GM19328 (cell line): ENCODE results near the gene DAP.
"Not testable (repeated sequence)": the region's sequence is repeated elsewhere in the genome, so short reads cannot be mapped to it uniquely, and the experiment has no call there.

Experiments used
- ATAC-seq: cut with Tn5 transposase; IDR thresholded peaks from one replicate; pipeline ENCODE4 v1.9.1; 2021; ENCODE audit warnings: mild to moderate bottlenecking, moderate library complexity; ENCODE audit not compliant: unreplicated experiment

DAP gene, protein sequence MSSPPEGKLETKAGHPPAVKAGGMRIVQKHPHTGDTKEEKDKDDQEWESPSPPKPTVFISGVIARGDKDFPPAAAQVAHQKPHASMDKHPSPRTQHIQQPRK

DNA sequence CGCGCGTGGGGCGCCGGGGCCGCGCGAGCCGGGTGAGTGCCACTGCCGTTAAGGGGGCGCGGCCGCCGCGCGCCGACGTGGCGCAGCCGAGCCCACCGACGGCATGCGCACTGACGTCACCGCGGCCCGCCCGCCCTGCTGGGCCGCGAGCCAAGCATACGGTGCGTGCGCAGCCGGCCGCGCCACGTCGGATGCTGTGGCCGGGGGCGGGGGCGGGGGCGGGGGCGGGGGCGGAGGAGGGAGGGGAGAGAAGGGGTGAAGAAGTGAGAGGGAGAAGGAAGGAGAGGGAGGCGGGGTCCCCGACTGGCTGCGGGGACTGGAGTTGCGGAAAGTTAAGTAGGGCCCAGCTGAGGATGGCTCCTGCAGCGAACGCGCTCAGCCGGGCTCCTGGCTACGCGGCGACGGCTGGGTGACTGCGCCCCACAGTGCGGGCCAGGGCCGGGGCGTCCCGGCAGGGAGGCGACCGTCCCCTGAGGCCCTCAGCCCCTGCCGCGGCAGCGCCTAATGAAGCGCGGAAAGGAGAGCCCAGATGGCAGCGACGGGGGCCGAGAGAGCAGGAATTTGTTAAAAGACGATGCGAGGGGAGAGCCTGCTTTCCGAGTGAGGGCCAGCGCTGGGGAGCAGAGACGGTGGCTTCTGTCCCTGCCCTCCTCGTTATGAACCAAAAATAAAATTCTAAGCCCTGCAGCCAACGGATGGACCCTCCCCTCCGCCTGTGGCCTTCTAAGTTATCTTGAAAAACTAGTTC lies at the start of gene DAP:
DAP (minus strand) TSS at position 50 of the 748 bp plus-strand sequence. CDS start 166 bp downstream, outside the sequence.
- peak; percentile 78 for ATAC-seq

DNA sequence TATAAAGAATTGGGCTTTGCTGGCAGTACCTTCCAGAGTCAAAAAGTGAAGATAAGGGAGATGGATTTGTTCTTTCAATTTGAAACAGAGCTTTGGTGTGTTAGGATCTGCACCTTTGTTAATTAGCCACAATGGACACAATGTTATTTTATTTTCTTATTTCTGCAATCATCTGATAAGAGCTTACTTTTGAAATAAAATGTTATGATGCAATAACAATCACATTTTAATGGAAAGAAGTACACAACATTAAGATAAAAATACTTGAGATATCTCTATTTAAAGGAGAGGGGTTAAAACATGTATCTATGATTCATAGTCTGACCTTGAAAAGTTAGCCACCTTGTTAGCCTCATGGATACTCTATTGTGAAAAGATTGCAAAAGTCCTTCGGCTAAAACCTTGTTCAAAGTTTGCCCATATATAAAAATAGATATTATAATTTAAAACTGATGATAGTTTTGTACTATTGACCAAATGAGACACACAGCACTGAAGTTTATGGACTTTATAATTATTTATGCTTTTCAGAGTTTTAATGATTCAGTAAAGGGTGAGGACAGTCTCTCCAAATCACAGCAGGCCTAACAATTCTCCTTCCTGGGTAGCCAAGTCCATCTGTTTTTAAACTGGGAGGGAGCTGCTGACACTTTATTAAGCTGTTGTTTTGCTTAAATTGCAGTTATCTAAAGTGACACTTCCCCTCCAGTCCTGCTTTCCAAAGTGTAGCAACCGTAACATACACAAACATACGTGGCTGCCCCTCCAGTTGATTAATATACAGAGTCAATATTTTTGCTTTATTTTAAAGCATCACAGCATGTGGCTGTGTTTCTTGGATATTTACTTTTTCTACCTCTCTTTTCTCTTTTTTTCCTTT lies 47.6 kb upstream of the DAP start:
- ATAC-seq, result no peak

DNA sequence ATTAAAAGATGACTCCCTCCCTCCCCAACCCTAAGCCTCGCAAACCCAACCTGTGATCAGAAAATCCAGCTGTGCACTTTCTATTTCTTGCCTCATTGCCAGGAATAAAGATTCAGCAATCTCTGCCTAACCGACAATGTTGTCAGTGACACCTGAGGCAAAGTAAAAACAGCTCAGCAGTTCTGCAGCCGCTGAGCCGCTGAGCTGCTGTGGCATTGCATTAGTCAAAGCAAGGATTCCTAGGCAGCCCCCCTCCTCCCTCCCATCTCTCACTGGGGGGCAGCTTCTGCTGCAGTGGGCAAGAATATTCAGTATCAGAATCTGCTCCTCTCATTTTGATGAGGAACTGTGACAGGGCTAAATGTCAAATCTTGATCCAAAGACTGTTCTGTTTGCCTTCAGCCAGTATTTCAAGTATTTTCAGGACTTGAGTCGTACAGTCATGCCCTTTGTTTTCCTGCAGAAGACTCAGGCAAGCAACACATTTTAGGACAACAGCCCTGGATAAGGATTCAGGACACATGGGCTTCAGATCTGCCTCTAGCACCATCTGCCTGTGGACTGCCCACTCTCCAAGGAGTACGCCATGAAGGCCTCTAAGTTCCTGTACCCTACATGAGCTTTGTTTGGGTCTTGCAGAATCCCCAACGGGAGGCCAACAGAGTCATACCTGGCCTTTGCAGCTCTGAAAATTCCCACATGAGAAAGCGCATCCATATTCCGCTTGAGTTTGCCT lies 41.1 kb upstream of the DAP start:
- no peak for ATAC-seq

DNA sequence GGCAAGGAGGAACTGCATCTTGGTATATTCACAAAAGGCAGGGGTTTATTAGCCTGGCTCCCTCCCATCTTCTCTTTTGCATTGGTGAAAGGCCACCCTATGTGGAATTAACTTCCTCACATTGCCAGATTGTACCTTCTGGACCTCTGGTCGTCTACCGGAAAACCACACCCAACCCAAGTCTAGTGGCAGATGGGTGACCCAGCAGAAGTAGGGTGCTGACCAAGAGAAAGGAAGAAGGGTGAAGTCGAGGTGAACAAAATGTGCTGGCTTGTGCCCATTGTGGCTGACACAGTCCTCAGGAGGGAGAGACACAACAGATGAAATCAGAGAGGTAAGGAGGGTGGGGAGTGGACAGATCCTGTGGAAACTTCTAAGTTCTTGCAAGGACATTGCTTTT lies 39.8 kb upstream of the DAP start:
- ATAC-seq, result no peak

DNA sequence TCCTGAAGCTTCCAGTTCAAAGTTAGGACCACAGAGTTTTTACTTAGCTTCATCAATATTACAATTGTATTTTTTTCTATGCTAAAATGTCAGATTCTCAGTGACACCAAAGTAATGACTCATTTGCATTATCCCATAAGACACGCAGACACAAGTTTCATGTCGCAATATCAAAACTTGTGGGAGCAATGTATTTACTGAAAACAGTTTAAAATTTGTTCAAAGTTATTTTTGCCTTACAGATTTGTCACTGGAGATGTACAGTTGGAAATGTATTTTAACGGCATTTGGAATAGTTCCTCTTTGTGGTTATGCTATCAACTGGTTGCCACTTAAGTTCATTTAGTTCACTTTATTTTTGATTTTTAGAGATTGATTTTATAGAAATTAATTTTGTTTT lies 36.2 kb upstream of the DAP start:
- no peak for ATAC-seq

DNA sequence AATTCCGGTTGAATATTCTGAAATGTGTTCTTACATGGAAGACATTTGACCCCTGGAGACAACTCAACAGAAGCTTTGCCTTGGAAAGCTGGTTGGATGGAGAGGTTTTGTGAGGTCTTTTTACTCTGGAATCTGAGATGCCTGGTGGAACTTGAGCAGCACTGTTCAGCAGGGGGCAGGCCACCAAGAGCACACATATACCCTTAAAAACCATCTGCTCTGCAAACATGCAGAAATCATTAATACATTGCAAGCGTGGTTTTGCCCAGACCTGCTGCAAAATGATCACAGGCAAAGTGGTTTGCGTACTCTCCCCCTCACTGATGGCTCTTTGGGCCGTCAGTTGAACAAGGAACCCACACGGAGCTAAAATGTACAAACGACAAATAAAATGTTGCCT lies 32.8 kb upstream of the DAP start:
- ATAC-seq, result no peak

DNA sequence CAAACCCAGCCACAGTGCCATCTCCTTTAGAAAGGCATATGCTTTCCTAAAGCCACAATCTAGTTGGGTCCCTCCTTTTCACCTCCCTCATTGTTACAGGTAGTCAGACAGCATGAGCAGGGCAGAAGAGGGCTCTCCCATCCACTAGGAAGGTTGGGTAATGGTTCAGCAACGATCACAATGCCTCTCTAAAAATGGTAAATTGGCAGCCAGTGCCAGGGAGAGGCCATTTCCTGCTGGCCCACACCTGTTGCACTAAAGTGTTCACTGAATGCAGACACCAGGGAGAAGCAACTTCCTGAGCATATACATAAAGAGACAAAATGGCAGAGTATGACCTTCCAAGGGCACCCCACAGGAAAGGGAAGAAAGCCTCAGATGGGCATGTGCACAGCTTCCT lies 31.3 kb upstream of the DAP start:
- ATAC-seq, result no peak

DNA sequence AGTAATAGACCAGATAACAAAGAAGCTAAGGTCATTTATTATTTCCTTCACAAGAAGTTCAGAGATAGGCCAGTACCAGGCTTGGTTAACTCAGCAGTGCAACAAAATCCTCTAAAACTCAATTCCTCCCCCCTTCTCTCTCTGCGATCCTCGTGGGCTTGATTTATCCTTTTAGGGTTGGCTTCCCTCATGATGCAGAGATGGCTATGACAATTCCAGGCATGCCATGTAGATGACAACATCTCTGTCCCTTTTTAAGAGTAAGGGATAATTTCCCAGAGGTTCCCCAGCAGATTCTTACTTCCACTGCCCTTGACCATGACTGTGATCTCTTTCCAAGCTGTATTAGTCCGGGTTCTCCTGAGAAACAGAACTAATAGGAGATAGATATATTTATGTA lies 28.7 kb upstream of the DAP start:
- ATAC-seq, result no peak

DNA sequence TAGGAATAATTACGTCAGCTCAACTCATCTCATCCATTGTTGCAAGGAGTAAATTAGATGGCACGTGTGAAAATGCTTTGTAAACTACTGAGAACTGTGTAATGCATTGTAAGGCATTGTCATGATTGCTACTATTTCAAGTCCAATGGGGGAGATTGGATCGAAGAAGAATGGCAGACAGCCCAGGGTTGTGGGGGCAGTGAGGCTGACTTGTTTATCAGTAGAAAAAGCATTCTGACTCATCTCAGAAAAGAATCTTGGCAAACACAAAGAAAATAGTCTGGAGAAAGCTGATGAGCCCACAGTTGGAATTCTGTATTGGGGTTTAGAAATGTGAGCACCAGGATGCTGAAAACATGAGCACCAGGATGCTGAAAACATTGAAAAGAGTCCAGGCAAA lies 28.0 kb upstream of the DAP start:
- ATAC-seq, result no peak

DNA sequence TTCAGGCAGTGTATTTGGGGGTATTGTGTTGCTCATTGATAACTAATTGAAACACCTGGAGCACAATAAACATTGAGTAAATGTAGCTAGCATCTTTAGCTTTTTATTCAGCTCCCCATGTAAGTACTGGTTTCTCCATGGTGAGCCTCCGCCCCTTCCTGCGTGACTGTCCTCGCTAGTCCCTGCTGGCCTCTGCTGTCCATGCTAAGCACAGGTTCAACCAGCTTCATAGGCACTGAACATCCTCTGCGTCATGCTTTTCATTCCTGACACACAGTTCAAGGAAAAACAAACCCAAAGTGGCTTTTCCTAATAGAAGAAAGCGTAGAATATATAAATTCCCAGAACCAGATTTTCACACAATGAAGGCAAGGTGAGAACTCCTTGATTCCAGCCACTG lies 27.3 kb upstream of the DAP start:
- no peak for ATAC-seq

DNA sequence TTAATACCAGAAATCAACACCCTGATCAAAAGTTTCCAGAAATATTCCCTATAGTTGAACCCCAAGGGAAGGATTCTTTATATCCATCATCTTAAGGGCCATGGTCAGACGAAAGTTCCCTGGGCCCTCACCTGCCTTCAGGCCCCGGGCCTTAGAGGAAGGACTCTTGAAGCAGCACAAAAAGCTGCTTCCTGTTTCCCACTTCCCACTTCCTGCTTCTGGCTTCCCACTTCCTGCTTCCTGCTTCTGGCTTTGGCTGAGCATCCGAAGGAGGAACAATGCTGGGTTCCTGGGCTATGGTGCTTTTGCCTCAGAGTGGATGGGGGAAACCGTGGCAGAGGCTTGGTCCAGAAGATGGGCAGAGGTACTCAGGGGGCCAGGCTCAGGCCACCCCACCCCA lies 25.8 kb upstream of the DAP start:
- no peak for ATAC-seq

DNA sequence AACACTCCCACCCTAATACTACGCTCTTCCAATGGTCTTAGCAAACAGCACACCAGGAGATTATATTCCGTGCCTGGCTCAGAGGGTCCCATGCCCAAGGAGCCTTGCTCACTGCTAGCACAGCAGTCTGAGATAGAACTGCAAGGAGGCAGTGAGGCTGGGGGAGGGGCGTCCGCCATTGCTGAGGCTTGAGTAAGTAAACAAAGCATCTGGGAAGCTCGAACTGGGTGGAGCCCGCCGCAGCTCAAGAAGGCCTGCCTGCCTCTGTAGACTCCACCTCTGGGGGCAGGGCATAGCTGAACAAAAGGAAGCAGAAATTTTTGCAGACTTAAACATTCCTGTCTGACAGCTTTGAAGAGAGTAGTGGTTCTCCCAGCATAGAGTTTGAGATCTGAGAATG lies 19.2 kb upstream of the DAP start:
- ATAC-seq, result not testable (repeated sequence)

DNA sequence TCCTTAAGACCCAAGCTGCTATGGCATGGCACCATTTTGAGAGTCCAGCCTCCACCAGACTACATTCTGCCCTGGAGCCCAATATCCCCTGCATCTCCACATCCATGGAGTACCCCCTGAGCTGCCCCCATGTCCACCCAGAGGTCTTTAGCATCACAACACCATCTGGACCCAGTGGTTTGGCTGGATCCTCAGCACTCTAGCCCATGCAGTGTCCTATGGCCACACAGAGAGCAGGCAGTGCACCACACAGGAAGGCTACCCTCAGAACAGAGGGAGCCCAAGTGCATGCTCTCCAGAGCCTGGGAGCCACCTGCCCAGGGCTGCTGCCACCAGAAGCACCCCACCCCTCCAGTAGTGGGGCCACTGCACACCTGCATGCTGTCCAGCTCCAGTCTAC lies 18.6 kb upstream of the DAP start:
- no peak for ATAC-seq

DNA sequence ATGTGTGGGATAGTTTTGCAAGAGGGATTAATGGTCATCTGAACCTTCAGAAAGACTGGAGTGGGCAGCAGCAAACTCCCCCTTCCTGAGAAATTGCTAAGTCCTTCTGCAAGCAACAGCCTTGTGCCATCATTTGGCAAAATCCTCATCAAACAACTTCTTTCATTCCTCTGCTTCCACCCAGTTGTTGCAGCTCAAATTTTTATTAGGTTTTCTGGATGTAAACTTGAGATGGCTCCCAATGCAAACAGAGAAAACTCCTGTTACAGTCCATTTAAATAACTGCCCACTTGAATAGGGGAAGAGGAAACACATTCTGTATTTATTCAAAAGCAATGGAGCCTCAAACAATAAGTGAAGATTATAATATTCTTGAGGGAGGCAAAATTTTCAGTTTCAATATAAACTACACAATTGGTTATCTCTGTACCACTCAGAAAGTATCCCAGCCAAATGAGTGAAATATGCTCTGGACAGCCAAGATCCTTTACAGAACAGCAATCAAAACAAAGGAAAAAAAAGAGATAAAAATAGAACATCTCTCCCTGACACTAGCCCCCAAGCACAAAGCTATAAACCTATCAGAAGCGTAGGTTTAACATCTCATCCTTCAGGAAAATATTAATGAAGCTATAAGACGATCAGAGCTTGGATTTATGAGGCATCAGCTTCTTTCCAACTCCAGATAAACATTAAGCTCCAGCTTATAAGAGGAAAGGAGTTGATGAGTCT lies 17.3 kb upstream of the DAP start:
- no peak for ATAC-seq

DNA sequence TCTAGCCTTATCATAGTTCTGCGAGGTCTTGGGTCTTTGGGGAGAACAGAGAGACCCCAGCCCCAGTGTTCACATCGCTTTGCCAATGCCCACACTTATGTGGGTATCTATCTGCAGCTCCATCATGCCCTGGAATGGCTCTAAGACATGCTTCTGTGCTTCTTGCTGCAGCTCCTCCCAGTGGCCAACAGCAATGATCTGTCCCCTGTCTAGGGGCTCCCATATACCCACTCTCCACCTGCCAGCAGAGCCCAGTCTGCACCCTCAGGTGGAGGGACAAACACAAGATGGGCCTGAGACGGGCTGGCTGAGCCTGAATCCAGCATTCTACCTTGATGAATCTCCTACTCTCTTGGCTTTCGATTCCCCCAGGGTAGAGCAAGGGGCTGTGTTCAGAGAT lies 14.6 kb upstream of the DAP start:
- ATAC-seq, result no peak

DNA sequence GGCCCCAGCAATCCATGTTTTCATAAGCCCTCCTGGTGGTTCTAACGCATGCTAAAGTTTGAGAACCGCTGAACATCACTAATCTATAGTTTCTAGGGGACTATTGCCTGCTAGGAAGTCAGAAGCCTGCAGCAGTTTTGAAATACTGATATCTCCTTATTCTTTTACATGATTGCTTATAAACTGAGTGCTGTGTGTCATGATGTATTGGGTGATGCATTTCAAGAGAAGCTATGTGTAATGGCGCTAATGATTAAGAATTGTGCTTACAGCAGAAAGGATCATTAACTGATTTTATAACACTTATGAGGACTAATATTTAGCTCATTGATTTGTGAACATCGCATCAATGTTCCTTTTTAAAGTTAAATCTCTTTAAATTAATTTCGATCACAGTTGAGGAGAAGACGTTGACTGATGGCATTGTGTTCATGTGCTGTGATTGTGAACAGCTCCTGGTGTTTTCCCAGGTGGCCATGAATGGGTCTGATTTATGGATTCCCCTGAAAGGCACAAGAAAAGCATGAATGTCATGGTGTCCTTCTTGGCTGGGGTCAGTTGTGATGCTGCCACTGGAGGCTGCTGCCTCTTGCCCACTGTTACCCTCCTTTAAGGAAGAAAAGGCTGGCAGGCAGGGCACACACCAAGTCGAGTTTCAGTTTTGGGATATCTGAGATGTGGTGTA lies 12.0 kb upstream of the DAP start:
- ATAC-seq, result no peak

DNA sequence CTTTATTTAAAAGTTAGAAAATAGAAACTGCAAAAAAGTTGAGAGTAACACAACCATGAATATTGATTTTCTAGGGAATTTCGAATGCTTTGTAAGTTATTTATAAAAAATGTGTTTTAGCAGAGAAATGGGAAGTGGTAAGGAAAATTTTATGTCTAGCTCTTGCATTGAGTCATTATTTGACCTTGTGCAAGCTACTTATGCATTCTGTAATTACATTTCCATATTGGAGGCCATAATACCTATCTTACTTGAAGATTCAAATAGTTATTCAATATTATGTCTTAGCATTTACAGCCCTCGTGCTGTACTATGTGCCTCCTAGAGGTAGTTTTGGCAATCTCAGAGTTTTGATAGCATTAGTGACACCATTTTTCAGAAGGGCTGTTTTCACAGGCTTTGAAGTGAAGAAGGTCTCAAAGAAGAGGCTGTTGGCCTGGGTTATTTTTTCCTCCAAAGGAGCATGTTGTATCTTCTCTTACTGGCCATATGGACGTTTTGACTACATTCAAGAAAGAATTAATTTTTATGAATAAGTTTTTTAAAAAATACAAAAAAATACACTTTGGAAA lies 7.4 kb upstream of the DAP start:
- ATAC-seq, result no peak

DNA sequence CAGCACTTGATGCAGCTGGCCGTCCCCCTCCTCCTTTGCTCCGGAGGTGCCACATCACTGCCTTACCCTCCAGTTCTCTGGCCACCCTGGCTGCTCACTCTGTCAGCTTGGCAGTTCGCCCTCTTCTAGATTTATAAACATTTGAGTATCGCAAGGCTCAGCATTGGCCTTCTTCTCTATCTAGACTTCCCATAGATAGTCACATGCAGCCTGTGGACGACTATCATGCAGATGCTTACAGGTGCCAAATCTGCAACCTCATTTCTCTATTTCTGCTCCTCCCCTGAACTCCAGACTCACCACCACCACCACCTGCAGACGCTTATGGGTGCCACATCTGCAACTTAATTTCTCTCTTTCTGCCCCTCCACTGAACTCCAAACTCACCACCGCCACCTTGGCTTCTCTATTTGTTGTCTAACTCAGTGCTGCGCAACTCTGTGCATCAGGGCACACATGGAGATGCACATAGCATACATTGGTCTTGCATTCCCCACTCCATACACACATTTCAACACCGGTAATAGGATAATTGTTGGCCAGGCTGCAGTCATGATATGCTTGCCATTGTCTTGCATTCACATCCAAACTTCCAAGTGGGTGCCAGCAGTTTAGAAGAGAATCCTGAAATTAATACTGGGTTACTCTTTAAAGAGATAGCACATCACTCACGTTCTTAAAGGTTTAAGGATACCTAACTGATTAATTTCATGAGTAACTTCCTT lies 1.9 kb upstream of the DAP start:
- ATAC-seq, result no peak
